Tibial nerve (tissue), 4 donors: ENCODE measurements around the gene VIPR2. TPM values are rescaled to one million over a fixed set of nuclear protein-coding genes. Genes with fewer than 3 reads are reported as not detected.

Experiments used
- DNase-seq, 2 donors: peaks; one replicate each; pipeline ENCODE4 v3.0.0-alpha.2; 2019; ENCODE audit warnings: low spot score in 2 of 2
- H3K27ac ChIP-seq, 4 donors: fragments of 200-600 bp; sonication (generic) in 3 of 4; one replicate each; pipeline ENCODE4 v1.5.1; 2017 to 2019; ENCODE audit warnings: mild to moderate bottlenecking in 1 of 4
- H3K27me3 ChIP-seq, 2 donors: fragments of 200-600 bp; sonication (generic) in 1 of 2; one replicate each; pipeline versions ENCODE4 v1.5.1 to v1.6.0; 2017 to 2019
- H3K36me3 ChIP-seq, 3 donors: fragments of 200-600 bp; sonication (generic); one replicate each; pipeline ENCODE4 v1.5.1; 2018 to 2019
- H3K4me1 ChIP-seq, 4 donors: fragments of 200-600 bp; sonication (generic) in 3 of 4; one replicate each; pipeline ENCODE4 v1.5.1; 2017 to 2019
- H3K4me3 ChIP-seq, 4 donors: fragments of 200-600 bp; sonication (generic) in 3 of 4; one replicate each; pipeline ENCODE4 v1.5.1; 2017 to 2019; ENCODE audit warnings: mild to moderate bottlenecking in 1 of 4, moderate library complexity in 1 of 4
- H3K9me3 ChIP-seq, 4 donors: fragments of 200-600 bp; sonication (generic) in 3 of 4; one replicate each; pipeline ENCODE4 v1.5.1; 2017 to 2019
- CTCF ChIP-seq, 5 experiments: fragments of 200-600 bp in 3 of 5; fragments of 450-650 bp in 2 of 5; sonication (generic) in 3 of 5; IDR thresholded peaks; one replicate each; pipeline ENCODE4 v1.5.1; 2016 to 2019; ENCODE audit warnings: antibody characterized with exemption in 5 of 5, mild to moderate bottlenecking in 3 of 5, moderate library complexity in 2 of 5
- EP300 ChIP-seq, 2 donors: sonication (generic); formaldehyde crosslinking; IDR thresholded peaks; one replicate each; pipeline ENCODE4 v1.6.1; 2017; ENCODE audit warnings: antibody characterized with exemption in 2 of 2, mild to moderate bottlenecking in 1 of 2
- POLR2A ChIP-seq, 2 donors: fragments of 450-650 bp; IDR thresholded peaks; one replicate each; pipeline ENCODE4 v1.6.1; 2017; ENCODE audit warnings: antibody characterized with exemption in 2 of 2, mild to moderate bottlenecking in 2 of 2, moderate library complexity in 2 of 2
- WGBS, 2 donors: methylation state at CpG; one replicate each; pipeline ENCODE4 v1.1.5; 2018; 5-methylcytosine and 5-hydroxymethylcytosine counted together
- total RNA-seq, 4 donors: library from RNA; depleted of rRNA; stranded (reverse); fragments of >200 nt; gene quantifications; one replicate each; pipeline ENCODE4 v1.1.0, GENCODE V29; 2016

Gene VIPR2
- total RNA-seq, 4 donors from 2014 or later = 0.22 to 3.6 (median 2.9) TPM

GRCh38 chr7:159064816-159065510 is 79.7 kb downstream of the VIPR2 start:
- H3K4me1 ChIP-seq = peaks cover 0 to 26% (median 3%) of the 10 kb centered on the region in 4 donors
- no peaks in the 10 kb centered on the region for H3K9me3 ChIP-seq
- no peak overlapping the region for H3K27ac ChIP-seq
- H3K4me3 ChIP-seq = no peak overlapping the region
- no peaks in the 10 kb centered on the region for H3K36me3 ChIP-seq
- H3K27me3 ChIP-seq = peaks cover 0 to 6% of the 10 kb centered on the region in 2 donors
- 74 to 81% methylated on average over 22 to 23 of the region's 23 CpGs for WGBS, 2 donors
- DNase-seq = no peak
- TF ChIP-seq EP300 (IDR thresholded peaks at IDR 0.05) = no peak
- TF ChIP-seq POLR2A (IDR thresholded peaks at IDR 0.05) = no peak
- TF ChIP-seq CTCF (IDR thresholded peaks at IDR 0.05) = no peak

DNA sequence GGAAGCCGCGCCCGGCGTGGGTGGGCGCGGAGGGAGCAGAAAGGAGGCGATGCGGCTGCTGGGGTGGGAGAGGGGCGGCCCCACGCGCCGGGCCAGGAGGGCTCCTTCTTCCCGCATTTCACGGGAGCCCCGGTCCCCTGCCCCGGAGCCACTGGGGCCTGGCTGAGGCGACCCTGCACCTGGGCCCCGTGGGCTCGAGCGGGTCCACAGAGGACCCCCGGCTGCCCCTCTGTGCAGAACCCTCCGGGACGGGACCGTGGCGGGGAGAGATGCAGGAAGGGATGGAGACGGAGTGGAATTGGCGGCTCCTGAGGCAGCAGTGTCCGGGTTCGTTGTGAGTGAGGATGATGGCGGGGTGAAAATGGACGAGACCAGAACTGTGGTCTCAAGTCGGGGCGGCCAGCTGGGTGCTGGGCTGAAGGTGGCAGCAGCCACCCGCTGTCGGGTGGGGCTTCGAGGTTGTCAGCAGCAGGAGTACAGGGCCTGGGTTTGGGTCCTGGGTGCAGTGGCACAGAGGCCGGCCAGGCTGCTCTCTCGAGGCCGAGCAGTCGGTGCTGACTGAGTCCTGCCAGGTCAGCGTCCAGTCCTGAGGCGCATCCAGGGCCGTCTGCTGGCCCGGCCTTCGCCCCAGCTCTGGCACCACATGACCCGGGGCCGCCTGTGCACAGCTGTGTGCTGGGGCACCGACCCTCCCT is 80.4 kb downstream of the VIPR2 start:
- DNase-seq = no peak
- Histone ChIP-seq H3K9me3 (no peaks in the 10 kb centered on the region), H3K36me3 (no peaks in the 10 kb centered on the region), H3K4me3 (no peak overlapping the region), H3K4me1 (peaks cover 0 to 22% (median 2%) of the 10 kb centered on the region in 4 donors), H3K27ac (no peak overlapping the region), H3K27me3 (peaks cover 0 to 6% of the 10 kb centered on the region in 2 donors)
- 93 to 95% methylated on average over 48 of the region's 48 CpGs for WGBS, 2 donors
- TF ChIP-seq POLR2A (IDR thresholded peaks at IDR 0.05) = no peak
- TF ChIP-seq CTCF (IDR thresholded peaks at IDR 0.05) = no peak
- TF ChIP-seq EP300 (IDR thresholded peaks at IDR 0.05) = no peak

GRCh38 chr7:159063046-159063840 is 81.4 kb downstream of the VIPR2 start:
- peaks cover 0 to 6% of the 10 kb centered on the region in 2 donors for H3K27me3 ChIP-seq
- peaks cover 0 to 12% (median under 1%) of the 10 kb centered on the region in 4 donors for H3K4me1 ChIP-seq
- no peaks in the 10 kb centered on the region for H3K9me3 ChIP-seq
- H3K36me3 ChIP-seq = no peaks in the 10 kb centered on the region
- TF ChIP-seq EP300 (IDR thresholded peaks at IDR 0.05) (no peak), CTCF (IDR thresholded peaks at IDR 0.05) (no peak), POLR2A (IDR thresholded peaks at IDR 0.05) (no peak)
- H3K27ac ChIP-seq = no peak overlapping the region
- DNase-seq = no peak
- WGBS, 2 donors = 92 to 94% methylated on average over 48 to 53 of the region's 56 CpGs
- no peak overlapping the region for H3K4me3 ChIP-seq

DNA sequence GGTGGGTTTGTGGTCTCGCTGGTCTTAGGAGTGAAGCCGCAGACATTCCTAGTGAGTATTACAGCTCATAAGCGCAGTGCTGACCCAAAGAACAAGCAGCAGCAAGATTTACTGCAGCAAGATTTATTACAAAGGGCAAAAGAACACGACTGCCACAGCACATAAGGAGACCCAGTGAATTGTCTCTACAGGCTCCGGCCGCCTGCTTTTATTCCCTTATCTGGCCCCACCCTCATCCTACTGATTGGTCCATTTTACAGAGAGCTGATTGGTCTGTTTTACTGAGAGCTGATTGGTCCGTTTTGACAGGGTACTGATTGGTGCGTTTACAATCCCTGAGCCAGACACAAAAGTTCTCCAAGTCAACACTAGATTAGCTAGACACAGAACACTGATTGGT is 82.1 kb downstream of the VIPR2 start:
- WGBS, 2 donors = 87 to 93% methylated on average over 8 of the region's 8 CpGs
- H3K4me3 ChIP-seq = no peak overlapping the region
- H3K4me1 ChIP-seq = peaks cover 0 to 5% (median 0%) of the 10 kb centered on the region in 4 donors
- H3K36me3 ChIP-seq = no peaks in the 10 kb centered on the region
- H3K27ac ChIP-seq = no peak overlapping the region
- DNase-seq = no peak
- peaks cover 0 to 6% of the 10 kb centered on the region in 2 donors for H3K27me3 ChIP-seq
- no peaks in the 10 kb centered on the region for H3K9me3 ChIP-seq
- no peak for TF ChIP-seq POLR2A (IDR thresholded peaks at IDR 0.05)
- no peak for TF ChIP-seq CTCF (IDR thresholded peaks at IDR 0.05)
- TF ChIP-seq EP300 (IDR thresholded peaks at IDR 0.05) = no peak
